Right renal pelvis (tissue), 4 donors: Measurements from ENCODE around the gene CUX1. TPM values are rescaled to one million over a fixed set of nuclear protein-coding genes. Genes with fewer than 3 reads are reported as not detected.
"Not testable (repeated sequence)": the region's sequence is repeated elsewhere in the genome, so short reads cannot be mapped to it uniquely, and the experiment has no call there.

ENCODE experiments used
- DNase-seq, 4 donors: peaks; one replicate each; pipeline ENCODE4 v3.0.0-alpha.2; 2013; ENCODE audit warnings: low read depth in 4 of 4, low spot score in 3 of 4, missing footprints in 1 of 4
- polyA plus RNA-seq, 4 donors: library from polyadenylated mRNA; unstranded; fragments of 120-200 nt; gene quantifications; one replicate each; pipeline ENCODE4 v1.2.1, GENCODE V29; 2013; ENCODE audit not compliant: insufficient read length in 4 of 4

CUX1 gene
- polyA plus RNA-seq, 4 donors: 93.0 to 111 (median 107) TPM

- no peak for DNase-seq
These were observed 155.2 kb downstream of the CUX1 start for GRCh38 chr7:101972627-101973026.

GRCh38 chr7:101973130-101973529 is 155.7 kb downstream of the CUX1 start:
- DNase-seq: no peak

- DNase-seq: no peak
These were observed 157.0 kb downstream of the CUX1 start for GRCh38 chr7:101974393-101974792.

- no peak for DNase-seq
These were observed 157.6 kb downstream of the CUX1 start for GRCh38 chr7:101975046-101975445.

- DNase-seq: no peak
These were observed 159.0 kb downstream of the CUX1 start for GRCh38 chr7:101976411-101976810.

- DNase-seq: no peak
These were observed 159.8 kb downstream of the CUX1 start for GRCh38 chr7:101977249-101977648.

GRCh38 chr7:101978683-101979082 is 161.3 kb downstream of the CUX1 start:
- DNase-seq: no peak

- DNase-seq: no peak
These were observed 165.9 kb downstream of the CUX1 start for GRCh38 chr7:101983147-101983811.

- no peak for DNase-seq
These were observed 166.9 kb downstream of the CUX1 start for GRCh38 chr7:101984133-101984879.

- DNase-seq: no peak
These were observed 167.9 kb downstream of the CUX1 start for GRCh38 chr7:101985057-101985902.

- DNase-seq: no peak
These were observed 168.7 kb downstream of the CUX1 start for GRCh38 chr7:101985903-101986734.

- DNase-seq: no peak
These were observed 170.1 kb downstream of the CUX1 start for GRCh38 chr7:101987494-101987893.

- not testable (repeated sequence) for DNase-seq
These were observed 170.6 kb downstream of the CUX1 start for GRCh38 chr7:101988060-101988459.

GRCh38 chr7:101988513-101988912 is 171.1 kb downstream of the CUX1 start:
- no peak for DNase-seq

GRCh38 chr7:101989101-101989500 is 171.7 kb downstream of the CUX1 start:
- no peak for DNase-seq

GRCh38 chr7:101990811-101991418 is 173.5 kb downstream of the CUX1 start:
- DNase-seq: no peak

GRCh38 chr7:101991860-101992259 is 174.4 kb downstream of the CUX1 start:
- no peak for DNase-seq

GRCh38 chr7:101993311-101993710 is 175.9 kb downstream of the CUX1 start:
- DNase-seq: no peak

GRCh38 chr7:101995121-101995520 is 177.7 kb downstream of the CUX1 start:
- no peak for DNase-seq

- no peak for DNase-seq
These were observed 178.8 kb downstream of the CUX1 start for GRCh38 chr7:101996131-101996691.
